ENCODE measurements around the gene NAP1L4. TPM values are rescaled to one million over a fixed set of nuclear protein-coding genes. Genes with fewer than 3 reads are reported as not detected.

The NAP1L4 gene
- total and polyA plus RNA-seq, 4 donors, result 56.3 to 191 (median 77.3) TPM

- no peaks in the 10 kb centered on the region for H3K36me3 ChIP-seq (ENCODE audit: control insufficient read depth in 4 of 4, insufficient read depth in 4 of 4, low read length in 4 of 4)
- 3 to 7% methylated on average over 56 to 58 of the region's 58 CpGs for WGBS, 2 donors
- no peaks in the 10 kb centered on the region for H3K9me3 ChIP-seq (ENCODE audit: control insufficient read depth in 4 of 4, insufficient read depth in 3 of 4, low read length in 3 of 4)
- peak overlapping the region; percentile 30 for H3K4me3 ChIP-seq
- no peak overlapping the region for H3K9ac ChIP-seq (ENCODE audit: insufficient read depth in 1 of 2, low read length in 2 of 2)
- ATAC-seq (ENCODE audit: insufficient read depth, low FRiP score), result peak; percentile 92
- peaks cover 0 to 23% (median 8%) of the 10 kb centered on the region in 5 donors for H3K4me1 ChIP-seq (ENCODE audit: control insufficient read depth in 5 of 5, insufficient read depth in 5 of 5, low read length in 5 of 5)
- peak overlapping the region; percentile 53 to 81 for H3K27ac ChIP-seq (ENCODE audit: low read depth in 1 of 2, low read length in 1 of 2)
- TF ChIP-seq CTCF (IDR thresholded peaks at IDR 0.05; ENCODE audit: control extremely low read depth, extremely low read depth), result no peak
- peak; percentile 88 to 92 (median 90) for DNase-seq
- peaks cover 0 to 2% (median 0%) of the 10 kb centered on the region in 3 donors for H3K27me3 ChIP-seq (ENCODE audit: control insufficient read depth in 3 of 3, insufficient read depth in 3 of 3, low read length in 2 of 3)
These were observed 90.0 kb downstream of the NAP1L4 start for GRCh38 chr11:2901854-2902783.

- 93 to 94% methylated on average over 16 of the region's 16 CpGs for WGBS, 2 donors
- ATAC-seq (ENCODE audit: insufficient read depth, low FRiP score) (no peak), DNase-seq (no peak)
- Histone ChIP-seq H3K27ac (ENCODE audit: low read depth in 1 of 2, low read length in 1 of 2) (peak overlapping the region in 1 of 2 donors; percentile 81), H3K27me3 (ENCODE audit: control insufficient read depth in 3 of 3, insufficient read depth in 3 of 3, low read length in 2 of 3) (peaks cover 0 to 2% (median 0%) of the 10 kb centered on the region in 3 donors), H3K9ac (ENCODE audit: insufficient read depth in 1 of 2, low read length in 2 of 2) (no peak overlapping the region), H3K4me3 (no peak overlapping the region), H3K36me3 (ENCODE audit: control insufficient read depth in 4 of 4, insufficient read depth in 4 of 4, low read length in 4 of 4) (no peaks in the 10 kb centered on the region), H3K4me1 (ENCODE audit: control insufficient read depth in 5 of 5, insufficient read depth in 5 of 5, low read length in 5 of 5) (peaks cover 0 to 23% (median 8%) of the 10 kb centered on the region in 5 donors), H3K9me3 (ENCODE audit: control insufficient read depth in 4 of 4, insufficient read depth in 3 of 4, low read length in 3 of 4) (no peaks in the 10 kb centered on the region)
- no peak for TF ChIP-seq CTCF (IDR thresholded peaks at IDR 0.05; ENCODE audit: control extremely low read depth, extremely low read depth)
These were observed 90.8 kb downstream of the NAP1L4 start for GRCh38 chr11:2901196-2901796.

- no peak for TF ChIP-seq CTCF (IDR thresholded peaks at IDR 0.05; ENCODE audit: control extremely low read depth, extremely low read depth)
- peaks cover 0 to 2% (median 0%) of the 10 kb centered on the region in 3 donors for H3K27me3 ChIP-seq (ENCODE audit: control insufficient read depth in 3 of 3, insufficient read depth in 3 of 3, low read length in 2 of 3)
- H3K27ac ChIP-seq (ENCODE audit: low read depth in 1 of 2, low read length in 1 of 2), result peak overlapping the region in 1 of 2 donors; percentile 91
- ATAC-seq (ENCODE audit: insufficient read depth, low FRiP score), result no peak
- 43 to 51% methylated on average over 13 of the region's 13 CpGs for WGBS, 2 donors
- peaks cover 0 to 23% (median 8%) of the 10 kb centered on the region in 5 donors for H3K4me1 ChIP-seq (ENCODE audit: control insufficient read depth in 5 of 5, insufficient read depth in 5 of 5, low read length in 5 of 5)
- no peaks in the 10 kb centered on the region for H3K36me3 ChIP-seq (ENCODE audit: control insufficient read depth in 4 of 4, insufficient read depth in 4 of 4, low read length in 4 of 4)
- no peak overlapping the region for H3K4me3 ChIP-seq
- DNase-seq, result no peak
- H3K9ac ChIP-seq (ENCODE audit: insufficient read depth in 1 of 2, low read length in 2 of 2), result no peak overlapping the region
- H3K9me3 ChIP-seq (ENCODE audit: control insufficient read depth in 4 of 4, insufficient read depth in 3 of 4, low read length in 3 of 4), result no peaks in the 10 kb centered on the region
These were observed 92.9 kb downstream of the NAP1L4 start for GRCh38 chr11:2899080-2899783.
